Subcutaneous abdominal adipose tissue (tissue), 5 donors: ENCODE data around the gene KPNA5.
"Not testable (repeated sequence)": the region's sequence is repeated elsewhere in the genome, so short reads cannot be mapped to it uniquely, and the experiment has no call there.

Source experiments
- H3K27ac ChIP-seq: one replicate; pipeline ENCODE4 v1.7.0; 2013; ENCODE audit warnings: low read depth, mild to moderate bottlenecking, inconsistent platforms, low read length, moderate library complexity
- H3K27me3 ChIP-seq, 5 donors: one replicate each; pipeline ENCODE4 v1.7.0; 2013; ENCODE audit warnings: low read length in 5 of 5, inconsistent platforms in 1 of 5; ENCODE audit not compliant: control insufficient read depth in 5 of 5, insufficient read depth in 4 of 5
- H3K36me3 ChIP-seq, 5 donors: one replicate each; pipeline ENCODE4 v1.7.0; 2013; ENCODE audit warnings: low read length in 5 of 5; ENCODE audit not compliant: control insufficient read depth in 5 of 5, insufficient read depth in 5 of 5
- H3K4me1 ChIP-seq, 5 donors: one replicate each; pipeline ENCODE4 v1.7.0; 2013; ENCODE audit warnings: low read length in 5 of 5, mild to moderate bottlenecking in 3 of 5, moderate library complexity in 1 of 5; ENCODE audit not compliant: control insufficient read depth in 5 of 5, insufficient read depth in 5 of 5
- H3K4me3 ChIP-seq, 5 donors: one replicate each; pipeline ENCODE4 v1.7.0; 2013; ENCODE audit warnings: low read length in 5 of 5, low read depth in 1 of 5
- H3K9ac ChIP-seq, 5 donors: one replicate each; pipeline ENCODE4 v1.7.0; 2013; ENCODE audit warnings: low read length in 5 of 5, mild to moderate bottlenecking in 4 of 5, moderate library complexity in 3 of 5
- H3K9me3 ChIP-seq, 5 donors: one replicate each; pipeline ENCODE4 v1.7.0; 2013; ENCODE audit warnings: low read length in 5 of 5; ENCODE audit not compliant: control insufficient read depth in 5 of 5
- donor health status: healthy.
- donor health status: healthy.
- donor health status: healthy.
- donor health status: healthy.
- donor health status: healthy.

Gene KPNA5

GRCh38 chr6:116693275-116693674 is 12.3 kb downstream of the KPNA5 start:
- peaks cover 0 to 11% (median 3%) of the 10 kb centered on the region in 5 donors for H3K36me3 ChIP-seq
- H3K9me3 ChIP-seq, H3K4me1 ChIP-seq, H3K27me3 ChIP-seq, H3K9ac ChIP-seq, H3K27ac ChIP-seq, H3K4me3 ChIP-seq: not testable (repeated sequence)

- H3K27ac ChIP-seq: no peak overlapping the region
- no peak overlapping the region for H3K4me3 ChIP-seq
- no peaks in the 10 kb centered on the region for H3K9me3 ChIP-seq
- H3K4me1 ChIP-seq: peaks cover 0 to 4% (median 0%) of the 10 kb centered on the region in 5 donors
- no peaks in the 10 kb centered on the region for H3K27me3 ChIP-seq
- H3K36me3 ChIP-seq: peaks cover 0 to 20% (median 8%) of the 10 kb centered on the region in 5 donors
- H3K9ac ChIP-seq: no peak overlapping the region
Observed at GRCh38 chr6:116695401-116695800, 14.4 kb downstream of the KPNA5 start.

- Histone ChIP-seq H3K9me3 (no peaks in the 10 kb centered on the region), H3K4me1 (peaks cover 0 to 4% (median 0%) of the 10 kb centered on the region in 5 donors), H3K27ac (no peak overlapping the region), H3K9ac (no peak overlapping the region), H3K27me3 (no peaks in the 10 kb centered on the region), H3K4me3 (no peak overlapping the region), H3K36me3 (peaks cover 6 to 25% (median 8%) of the 10 kb centered on the region in 5 donors)
Observed at GRCh38 chr6:116697480-116697879, 16.5 kb downstream of the KPNA5 start.

- H3K4me3 ChIP-seq, H3K9ac ChIP-seq, H3K27ac ChIP-seq, H3K4me1 ChIP-seq, H3K9me3 ChIP-seq, H3K27me3 ChIP-seq: not testable (repeated sequence)
- H3K36me3 ChIP-seq: peaks cover 16 to 53% (median 32%) of the 10 kb centered on the region in 5 donors
Observed at GRCh38 chr6:116703888-116704287, 22.9 kb downstream of the KPNA5 start.

GRCh38 chr6:116705917-116706316 is 24.9 kb downstream of the KPNA5 start:
- Histone ChIP-seq H3K9me3 (no peaks in the 10 kb centered on the region), H3K9ac (no peak overlapping the region), H3K36me3 (peaks cover 16 to 47% (median 24%) of the 10 kb centered on the region in 5 donors), H3K4me3 (no peak overlapping the region), H3K27me3 (no peaks in the 10 kb centered on the region), H3K4me1 (no peaks in the 10 kb centered on the region), H3K27ac (no peak overlapping the region)

GRCh38 chr6:116714296-116714695 is 33.3 kb downstream of the KPNA5 start:
- no peaks in the 10 kb centered on the region for H3K27me3 ChIP-seq
- peaks cover 14 to 47% (median 29%) of the 10 kb centered on the region in 5 donors for H3K36me3 ChIP-seq
- H3K4me3 ChIP-seq: no peak overlapping the region
- H3K9ac ChIP-seq: no peak overlapping the region
- H3K27ac ChIP-seq: no peak overlapping the region
- H3K4me1 ChIP-seq: no peaks in the 10 kb centered on the region
- peaks cover 0 to 6% (median 2%) of the 10 kb centered on the region in 5 donors for H3K9me3 ChIP-seq

GRCh38 chr6:116714761-116715160 is 33.8 kb downstream of the KPNA5 start:
- no peaks in the 10 kb centered on the region for H3K27me3 ChIP-seq
- H3K4me1 ChIP-seq: no peaks in the 10 kb centered on the region
- H3K36me3 ChIP-seq: peaks cover 19 to 50% (median 33%) of the 10 kb centered on the region in 5 donors
- no peak overlapping the region for H3K4me3 ChIP-seq
- H3K9me3 ChIP-seq: peaks cover 0 to 6% (median 2%) of the 10 kb centered on the region in 5 donors
- H3K27ac ChIP-seq: no peak overlapping the region
- H3K9ac ChIP-seq: no peak overlapping the region

GRCh38 chr6:116726947-116727346 is 45.9 kb downstream of the KPNA5 start:
- no peaks in the 10 kb centered on the region for H3K27me3 ChIP-seq
- H3K9ac ChIP-seq: no peak overlapping the region
- no peaks in the 10 kb centered on the region for H3K9me3 ChIP-seq
- H3K4me1 ChIP-seq: no peaks in the 10 kb centered on the region
- no peak overlapping the region for H3K4me3 ChIP-seq
- no peak overlapping the region for H3K27ac ChIP-seq
- H3K36me3 ChIP-seq: peaks cover 29 to 73% (median 39%) of the 10 kb centered on the region in 5 donors

- no peaks in the 10 kb centered on the region for H3K4me1 ChIP-seq
- H3K9me3 ChIP-seq: no peaks in the 10 kb centered on the region
- no peak overlapping the region for H3K9ac ChIP-seq
- no peak overlapping the region for H3K27ac ChIP-seq
- no peaks in the 10 kb centered on the region for H3K27me3 ChIP-seq
- H3K36me3 ChIP-seq: peaks cover 15 to 67% (median 25%) of the 10 kb centered on the region in 5 donors
- H3K4me3 ChIP-seq: no peak overlapping the region
Observed at GRCh38 chr6:116730513-116730912, 49.5 kb downstream of the KPNA5 start.

GRCh38 chr6:116737004-116737403 is 56.0 kb downstream of the KPNA5 start:
- Histone ChIP-seq H3K4me3 (no peak overlapping the region), H3K27me3 (no peaks in the 10 kb centered on the region), H3K4me1 (no peaks in the 10 kb centered on the region), H3K9ac (no peak overlapping the region), H3K27ac (no peak overlapping the region), H3K36me3 (peaks cover 0 to 31% (median 5%) of the 10 kb centered on the region in 5 donors), H3K9me3 (peaks cover 0 to 4% (median 3%) of the 10 kb centered on the region in 5 donors)

GRCh38 chr6:116740486-116740885 is 59.5 kb downstream of the KPNA5 start:
- peaks cover 0 to 13% (median 0%) of the 10 kb centered on the region in 5 donors for H3K36me3 ChIP-seq
- not testable (repeated sequence) for H3K4me1 ChIP-seq, H3K9ac ChIP-seq, H3K9me3 ChIP-seq, H3K27ac ChIP-seq, H3K27me3 ChIP-seq, H3K4me3 ChIP-seq
